HG02588 (cell line): Measurements from ENCODE around the gene MYO1B.
"Not testable (repeated sequence)": the region's sequence is repeated elsewhere in the genome, so short reads cannot be mapped to it uniquely, and the experiment has no call there.

Experiments
- ATAC-seq: cut with Tn5 transposase; IDR thresholded peaks from one replicate; pipeline ENCODE4 v1.9.1; 2021; ENCODE audit warnings: mild to moderate bottlenecking, moderate library complexity; ENCODE audit not compliant: unreplicated experiment

The MYO1B gene

DNA sequence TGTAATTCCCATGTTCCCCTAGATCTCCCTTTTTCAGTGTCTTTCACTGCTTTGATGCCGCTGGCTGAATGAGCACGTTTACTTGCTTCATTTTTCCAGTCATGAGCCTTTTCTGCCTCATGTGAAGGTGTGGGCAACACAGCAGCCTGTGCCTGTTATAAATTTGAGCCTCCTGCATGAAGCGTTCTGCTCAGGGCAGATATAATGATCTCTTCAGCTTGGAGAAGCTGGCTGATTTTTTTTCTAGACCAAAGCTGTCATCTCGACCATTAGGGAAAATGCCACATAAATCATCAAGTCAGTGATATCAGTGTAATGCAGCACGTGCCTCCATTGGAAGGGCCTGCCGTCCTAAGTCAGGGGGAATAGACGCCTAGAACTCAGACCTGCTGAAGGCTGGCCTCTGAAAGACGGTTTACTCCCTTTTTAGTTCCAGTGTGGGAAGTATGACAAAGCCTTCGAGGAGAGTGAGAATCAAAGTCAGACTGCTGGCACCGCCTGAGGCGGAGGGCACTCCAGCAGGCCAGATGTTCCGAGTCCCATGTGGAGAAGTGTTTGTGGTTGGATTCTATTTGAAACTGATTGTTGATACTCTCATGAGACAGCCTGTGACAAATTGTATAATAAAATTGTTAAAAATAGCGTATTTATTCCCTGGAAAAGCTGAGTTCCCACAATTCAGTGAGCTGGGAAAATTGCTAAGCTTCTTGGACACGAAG is 196.5 kb downstream of the MYO1B start:
- no peak for ATAC-seq

DNA sequence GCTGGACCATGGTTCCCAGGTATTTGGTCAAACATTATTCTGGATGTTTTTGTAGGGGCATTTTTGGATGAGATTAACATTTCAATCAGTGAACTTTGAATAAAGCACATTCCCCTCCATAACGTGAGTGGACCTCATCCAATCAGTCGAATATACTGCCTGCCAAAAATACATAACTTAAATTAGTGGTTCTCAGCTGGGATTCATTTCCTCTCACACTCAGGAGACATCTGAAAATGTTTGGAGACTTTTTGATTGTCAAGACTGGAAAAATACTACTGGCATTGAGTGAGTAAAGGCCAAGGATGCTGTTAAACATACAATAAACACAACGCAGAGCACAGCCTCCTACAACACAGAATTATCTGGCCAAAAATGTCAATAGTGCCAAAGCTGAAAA is 198.2 kb downstream of the MYO1B start:
- no peak for ATAC-seq

DNA sequence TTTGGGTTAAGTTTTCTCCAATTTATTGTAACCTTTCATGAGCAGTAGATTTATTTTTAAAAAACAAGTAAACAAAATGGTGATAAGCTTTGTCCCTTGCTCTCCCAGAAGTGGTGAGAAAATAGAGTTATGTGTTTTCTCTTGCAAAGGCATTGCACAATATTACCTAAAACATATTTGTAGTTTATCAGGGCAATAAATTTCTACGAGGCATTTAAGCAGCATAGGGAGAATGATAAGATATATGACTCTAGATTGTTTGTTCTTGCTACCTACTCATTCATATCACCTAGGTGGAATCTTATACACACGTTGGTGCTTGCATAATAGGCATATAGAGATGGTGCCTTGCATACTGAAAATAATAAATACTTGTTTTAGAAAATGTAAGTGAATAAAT is 201.7 kb downstream of the MYO1B start:
- no peak for ATAC-seq

DNA sequence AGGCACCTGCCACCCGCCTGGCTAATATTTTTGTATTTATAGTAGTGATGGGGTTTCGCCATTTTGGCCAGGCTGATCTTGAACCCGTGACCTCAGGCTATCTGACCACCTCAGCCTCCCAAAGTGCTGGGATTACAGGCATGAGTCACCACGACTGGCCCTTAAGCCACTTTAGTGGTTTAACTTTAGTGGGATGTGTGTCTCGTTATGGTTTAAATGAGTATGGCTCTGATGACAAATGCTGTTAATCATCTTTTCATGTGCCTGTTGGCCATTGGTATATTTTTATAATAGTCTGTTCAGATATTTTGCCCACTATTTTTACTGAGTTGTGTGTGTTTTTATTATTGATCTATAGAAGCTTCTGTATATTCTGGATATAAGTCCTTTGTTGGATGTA is 205.9 kb downstream of the MYO1B start:
- ATAC-seq: no peak

DNA sequence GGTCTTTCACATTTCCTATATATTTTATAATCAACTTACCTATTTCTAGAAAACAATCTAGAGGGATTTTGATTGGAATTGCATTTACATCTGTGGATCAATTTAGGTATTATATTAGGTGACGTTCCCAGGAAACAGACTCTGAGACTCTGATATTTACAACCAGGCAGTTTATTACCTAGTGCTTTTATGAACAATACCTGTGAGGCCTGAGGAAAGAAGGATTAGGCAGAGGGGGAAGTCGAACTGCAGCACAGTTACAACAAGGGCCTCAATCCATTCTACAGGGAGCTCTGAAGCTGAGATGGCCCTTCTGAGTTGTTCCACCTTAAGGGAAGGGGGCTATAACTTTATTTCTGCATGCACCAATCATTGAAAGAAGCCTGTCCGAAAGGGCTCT is 206.9 kb downstream of the MYO1B start:
- ATAC-seq: no peak

DNA sequence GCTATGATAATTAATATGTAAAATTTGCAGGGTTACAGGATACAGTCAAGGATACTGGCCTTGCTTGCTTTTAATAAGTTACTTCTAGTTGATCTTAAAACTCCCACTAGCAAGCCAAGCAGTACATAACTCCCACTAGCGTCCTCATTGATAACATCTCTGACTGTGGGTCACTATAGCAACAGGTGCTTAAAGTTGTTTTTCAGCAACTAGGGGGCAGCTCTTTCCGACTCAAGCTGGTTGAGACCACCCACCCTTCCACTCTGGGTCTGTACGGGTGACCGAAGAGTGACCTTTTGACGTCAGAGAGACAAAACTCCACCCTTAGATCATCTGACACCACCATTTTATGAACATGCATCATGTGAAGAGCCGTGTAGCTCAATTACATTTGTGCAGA is 208.6 kb downstream of the MYO1B start:
- ATAC-seq: no peak

DNA sequence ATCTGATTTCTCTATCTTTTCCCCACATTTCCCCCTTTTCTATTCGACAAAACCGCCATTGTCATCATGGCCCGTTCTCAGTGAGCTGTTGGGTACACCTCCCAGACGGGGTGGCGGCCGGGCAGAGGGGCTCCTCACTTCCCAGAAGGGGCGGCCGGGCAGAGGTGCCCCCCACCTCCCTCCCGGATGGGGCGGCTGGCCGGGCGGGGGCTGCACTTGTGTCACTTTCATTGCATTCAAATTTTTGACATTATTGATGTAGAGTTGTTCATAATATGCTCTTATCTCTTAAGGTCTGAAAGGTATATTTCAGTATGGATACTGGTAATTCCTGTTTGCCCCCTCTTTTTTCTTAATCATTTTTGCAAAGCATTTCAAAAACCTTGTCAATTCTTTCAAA is 211.3 kb downstream of the MYO1B start:
- ATAC-seq: not testable (repeated sequence)

DNA sequence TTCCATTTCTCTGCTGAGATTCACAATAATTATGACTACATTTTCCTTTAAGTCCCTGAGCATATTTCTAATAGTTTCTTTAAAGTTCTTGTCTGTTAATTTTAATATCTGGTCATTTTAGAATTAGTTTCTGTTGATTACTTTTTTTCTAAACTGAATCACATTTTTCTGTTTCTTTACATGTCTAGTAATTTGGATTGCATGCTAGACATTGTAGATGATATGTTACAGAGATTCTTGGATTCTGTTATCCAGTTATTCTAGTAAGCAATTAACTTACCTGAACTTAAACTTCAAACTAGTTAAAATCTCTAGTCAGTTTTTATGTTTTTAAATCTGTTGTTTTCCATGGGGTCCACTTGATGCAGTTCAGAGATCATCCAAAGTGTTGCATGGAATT is 214.0 kb downstream of the MYO1B start:
- no peak for ATAC-seq

DNA sequence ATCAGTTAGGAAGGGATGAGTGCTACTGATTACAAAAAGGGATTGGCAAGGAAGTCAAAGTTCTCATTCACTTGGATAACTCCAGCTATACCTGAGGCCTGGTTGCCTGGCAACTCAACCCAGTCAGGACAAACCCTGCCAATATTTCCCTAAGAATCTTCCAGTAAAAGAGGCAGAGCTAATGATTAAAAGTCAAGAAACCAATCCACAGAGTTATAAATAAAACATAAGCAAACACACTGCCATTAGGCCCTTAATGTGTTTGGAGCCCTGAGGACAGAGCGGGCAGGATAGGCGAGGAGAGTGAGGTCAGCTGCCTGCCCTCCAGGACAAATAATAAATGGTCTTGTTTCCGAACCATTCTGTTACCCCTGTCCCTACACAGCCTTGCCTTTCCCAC is 217.2 kb downstream of the MYO1B start:
- ATAC-seq: no peak

DNA sequence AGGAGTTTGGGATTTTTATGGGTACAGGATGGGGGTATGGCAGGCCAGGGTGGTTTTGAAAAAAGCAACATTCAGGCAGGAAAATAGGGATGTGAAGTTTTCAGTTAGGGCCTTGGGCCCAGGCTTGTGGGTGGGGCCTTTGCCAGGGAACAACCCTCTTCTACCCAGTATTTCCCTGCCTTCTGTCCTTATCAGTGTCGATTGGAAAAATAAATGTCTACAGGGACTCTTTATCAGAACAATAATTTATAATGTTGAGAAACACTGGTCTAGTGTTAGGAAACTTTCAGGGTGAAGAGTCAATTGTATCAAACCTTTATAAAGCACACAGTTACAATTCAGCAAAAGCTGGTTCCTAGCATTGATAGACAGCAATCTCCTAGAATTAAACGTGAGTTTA is 218.6 kb downstream of the MYO1B start:
- no peak for ATAC-seq

DNA sequence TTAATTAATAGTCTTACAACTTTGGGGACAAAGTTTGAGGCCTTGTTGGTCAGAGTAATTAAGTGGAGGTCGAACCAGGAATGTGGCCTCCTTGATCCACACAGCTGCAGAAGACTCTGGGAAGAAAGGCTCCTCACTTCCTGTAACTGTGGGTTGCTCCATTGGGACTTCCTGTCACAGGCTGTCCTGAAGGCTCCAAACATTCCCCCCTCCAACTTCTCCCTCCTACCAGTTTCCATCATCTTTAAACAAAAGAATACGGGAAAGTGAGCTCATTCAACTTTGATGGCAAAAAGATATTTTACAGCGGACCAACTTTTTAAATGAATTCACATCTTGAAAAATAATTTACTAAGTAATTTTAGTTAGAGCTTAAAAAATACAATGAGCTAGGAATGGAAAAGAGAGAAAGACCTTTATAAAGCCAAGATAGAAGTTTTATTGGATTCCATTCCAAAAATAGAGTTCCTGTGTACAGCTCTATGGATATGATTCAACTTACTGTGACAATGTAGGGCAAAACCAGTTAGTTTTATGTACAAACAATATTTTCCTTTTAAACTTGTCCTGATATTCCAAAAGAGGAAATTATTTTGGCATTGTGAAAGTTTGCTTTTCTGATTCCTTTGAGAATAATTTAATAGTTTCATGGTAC is 220.7 kb downstream of the MYO1B start:
- ATAC-seq: no peak

DNA sequence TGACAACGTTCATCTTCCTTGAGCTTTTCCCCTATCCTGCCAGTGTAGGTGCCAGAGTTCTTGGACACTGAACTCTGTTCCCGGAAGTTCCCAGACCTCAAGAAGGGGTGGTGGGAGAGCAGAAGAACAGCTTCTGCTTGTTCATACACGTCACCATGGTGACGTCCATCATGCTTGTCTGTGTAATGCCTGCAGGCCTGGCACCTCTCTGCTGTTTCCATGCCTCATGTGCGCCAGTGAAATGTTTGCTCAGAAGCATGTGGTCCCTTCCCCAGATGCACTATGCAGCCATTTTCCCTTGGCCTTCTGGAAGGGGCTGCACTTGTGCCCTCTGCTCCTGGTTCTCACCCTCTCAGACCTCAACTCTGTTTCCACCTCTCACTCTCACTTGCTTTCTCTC is 221.9 kb downstream of the MYO1B start:
- no peak for ATAC-seq

DNA sequence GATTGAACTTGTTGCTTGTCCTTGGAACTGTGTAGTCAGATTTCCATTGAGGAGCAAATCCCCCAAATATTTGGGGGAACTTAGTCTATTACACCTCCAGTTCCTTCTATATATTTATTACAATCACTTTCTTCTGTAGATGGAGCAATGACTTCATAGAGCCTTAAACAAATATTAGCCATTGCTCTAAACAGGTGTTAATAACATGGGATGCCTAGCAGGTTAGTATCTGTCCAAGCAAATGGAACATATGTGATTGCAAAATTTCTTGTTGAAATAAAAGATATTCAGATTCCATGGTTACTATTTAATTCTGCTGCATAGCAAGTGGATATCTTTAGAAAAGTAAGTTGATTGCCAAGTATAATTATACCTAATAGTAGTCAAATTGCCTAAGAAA is 225.1 kb downstream of the MYO1B start:
- ATAC-seq: no peak

DNA sequence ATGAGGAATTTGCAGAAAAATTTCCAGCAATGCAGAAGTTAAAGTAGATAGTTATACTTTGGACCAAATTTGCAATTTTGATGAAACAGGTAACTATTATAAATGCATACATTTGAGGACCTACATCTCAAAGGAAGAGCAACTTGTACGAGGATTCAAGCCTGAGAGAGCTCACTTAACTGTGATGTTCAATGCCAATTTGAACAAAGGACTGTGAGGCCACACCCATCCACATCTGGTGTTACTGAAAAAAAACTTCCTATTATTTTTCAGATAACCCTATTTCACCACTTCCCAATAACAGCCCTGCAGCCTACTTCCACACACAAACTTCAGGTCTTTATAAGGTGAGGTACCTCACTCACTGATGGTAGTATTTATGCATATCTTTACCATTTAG is 229.3 kb downstream of the MYO1B start:
- no peak for ATAC-seq
